ENCODE results near the gene AR.

DNA sequence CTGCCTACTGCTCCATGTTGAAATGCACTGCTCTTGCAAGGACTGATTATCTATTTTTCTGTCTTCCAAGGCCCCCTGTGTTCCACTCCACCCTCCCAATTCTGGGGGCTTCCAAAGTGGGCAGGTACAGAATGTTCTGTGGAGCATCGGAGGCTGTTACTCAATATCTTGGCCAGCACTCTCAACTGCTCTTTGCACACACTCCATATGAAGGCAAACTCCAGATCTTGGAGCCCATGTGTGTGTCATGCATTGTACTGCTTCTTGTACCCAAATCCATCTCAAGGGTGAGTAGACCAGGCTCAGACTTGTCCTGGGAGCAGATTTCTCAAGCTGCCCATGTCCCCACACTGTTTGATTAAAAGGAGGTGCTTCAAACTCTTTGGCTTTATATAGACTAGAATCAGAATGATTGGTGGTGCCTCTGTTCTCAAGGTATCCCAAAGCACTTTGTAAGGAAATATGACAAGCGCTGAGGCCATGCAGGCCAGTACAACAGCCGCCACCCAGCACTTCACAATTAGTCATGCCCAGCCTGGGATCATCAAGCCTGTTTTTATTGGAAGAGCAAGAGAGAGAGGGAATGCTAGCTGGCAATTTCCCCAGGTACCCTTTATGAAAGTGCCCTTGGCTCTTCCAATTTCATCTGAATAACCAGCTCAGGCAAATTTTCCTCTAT, 44.3 kb downstream of the AR start:
- TF ChIP-seq POLR2A (IDR thresholded peaks at IDR 0.05; ENCODE audit: low read depth, low read length) (no peak), POLR2AphosphoS5 (IDR thresholded peaks at IDR 0.05; ENCODE audit: low read depth, low read length) (no peak)

Data from GM12892 (cell line).